CD4-positive, CD25-positive, alpha-beta regulatory T cell (primary cell): ENCODE results near the gene GNAS. TPM values are rescaled to one million over a fixed set of nuclear protein-coding genes. Genes with fewer than 3 reads are reported as not detected.

Source experiments
- ATAC-seq, 2 donors: fragments of 150-1000 bp; cut with Tn5 transposase; one replicate each; pipeline ENCODE4 v1.10.0; 2021; ENCODE audit warnings: low read depth in 2 of 2, moderate number of reproducible peaks in 2 of 2, moderate library complexity in 1 of 2
- DNase-seq, 3 donors: peaks; one replicate each; pipeline versions ENCODE4 v3.0.0 to v3.0.0-alpha.2; 2012 to 2022; ENCODE audit warnings: mixed read lengths in 1 of 3
- H3K27ac ChIP-seq: one replicate; pipeline ENCODE4 v1.7.0; 2013; ENCODE audit warnings: mild to moderate bottlenecking, low read length; ENCODE audit not compliant: insufficient read depth, poor library complexity, severe bottlenecking
- H3K27me3 ChIP-seq: one replicate; pipeline ENCODE4 v1.7.0; 2013; ENCODE audit warnings: low read length; ENCODE audit not compliant: control insufficient read depth, insufficient read depth
- H3K36me3 ChIP-seq: one replicate; pipeline ENCODE4 v1.7.0; 2013; ENCODE audit warnings: mild to moderate bottlenecking, low read length, moderate library complexity; ENCODE audit not compliant: control insufficient read depth, insufficient read depth
- H3K4me1 ChIP-seq: 2 replicates; pipeline ENCODE4 v1.7.0; 2013; ENCODE audit warnings: mild to moderate bottlenecking, low read length; ENCODE audit not compliant: insufficient read depth, control insufficient read depth, poor library complexity, severe bottlenecking
- H3K4me3 ChIP-seq: one replicate; pipeline ENCODE4 v1.7.0; 2013; ENCODE audit warnings: low read depth, mild to moderate bottlenecking, low read length, moderate library complexity
- H3K9me3 ChIP-seq, 2 experiments: 1 replicate in 1 of 2; 2 replicates in 1 of 2; pipeline ENCODE4 v1.7.0; 2013; ENCODE audit warnings: low read length in 2 of 2, mild to moderate bottlenecking in 1 of 2, moderate library complexity in 1 of 2; ENCODE audit not compliant: control insufficient read depth in 2 of 2
- H3K27ac Mint-ChIP-seq, 3 donors: one replicate each; pipeline ENCODE4 v1.8.0; 2020 to 2022; ENCODE audit warnings: mild to moderate bottlenecking in 3 of 3, mixed read lengths in 3 of 3, moderate library complexity in 2 of 3
- H3K27me3 Mint-ChIP-seq: one replicate; pipeline ENCODE4 v1.8.0; 2022; ENCODE audit warnings: mild to moderate bottlenecking, mixed read lengths
- H3K36me3 Mint-ChIP-seq: one replicate; pipeline ENCODE4 v1.8.0; 2020; ENCODE audit warnings: mixed read lengths
- H3K4me1 Mint-ChIP-seq, 4 donors: one replicate each; pipeline ENCODE4 v1.8.0; 2020 to 2022; ENCODE audit warnings: mixed read lengths in 4 of 4, mild to moderate bottlenecking in 1 of 4
- H3K4me3 Mint-ChIP-seq, 4 donors: one replicate each; pipeline ENCODE4 v1.8.0; 2020 to 2022; ENCODE audit warnings: mild to moderate bottlenecking in 4 of 4, mixed read lengths in 4 of 4, moderate library complexity in 3 of 4
- H3K9me3 Mint-ChIP-seq, 7 donors: one replicate each; pipeline ENCODE4 v1.8.0; 2020 to 2022; ENCODE audit warnings: mixed read lengths in 7 of 7, mild to moderate bottlenecking in 3 of 7, moderate library complexity in 2 of 7
- polyA plus RNA-seq, 4 donors: library from polyadenylated mRNA; unstranded; fragments of 300-500 nt; fragmentation: Illumina TruSeq; gene quantifications; one replicate each; pipeline ENCODE4 v1.2.3, GENCODE V29; 2021
- total RNA-seq: library from RNA; stranded (reverse); gene quantifications from one replicate; pipeline ENCODE4 v1.2.3, GENCODE V29; 2022

Gene GNAS
- total and polyA plus RNA-seq, 5 donors from 2014 or later = 127 to 890 (median 165) TPM

GRCh38 chr20:58888103-58888502, 35.6 kb downstream of the GNAS start:
- Histone ChIP-seq H3K27ac (peak overlapping the region; percentile 74), H3K9me3 (no peaks in the 10 kb centered on the region), H3K36me3 (no peaks in the 10 kb centered on the region), H3K4me3 (peak overlapping the region; percentile 62), H3K4me1 (peaks cover 13% of the 10 kb centered on the region), H3K27me3 (no peaks in the 10 kb centered on the region)
- H3K4me1 Mint-ChIP-seq = peaks cover 0 to 21% (median 2%) of the 10 kb centered on the region in 4 donors
- no peaks in the 10 kb centered on the region for H3K36me3 Mint-ChIP-seq
- no peaks in the 10 kb centered on the region for H3K27me3 Mint-ChIP-seq
- ATAC-seq = no peak
- H3K27ac Mint-ChIP-seq = peak overlapping the region; percentile 20 to 91 (median 80)
- H3K4me3 Mint-ChIP-seq = peak overlapping the region; percentile 83 to 98 (median 88)
- DNase-seq = no peak
- peaks cover 0 to 3% (median 0%) of the 10 kb centered on the region in 7 donors for H3K9me3 Mint-ChIP-seq

- Mint-ChIP-seq H3K4me1 (peaks cover 4 to 26% (median 8%) of the 10 kb centered on the region in 4 donors), H3K4me3 (peak overlapping the region; percentile 83 to 98 (median 88)), H3K9me3 (peaks cover 0 to 3% (median 0%) of the 10 kb centered on the region in 7 donors), H3K27ac (peak overlapping the region; percentile 88 to 91 (median 89)), H3K27me3 (no peaks in the 10 kb centered on the region), H3K36me3 (no peaks in the 10 kb centered on the region)
- Histone ChIP-seq H3K27me3 (no peaks in the 10 kb centered on the region), H3K36me3 (no peaks in the 10 kb centered on the region), H3K4me1 (peaks cover 20% of the 10 kb centered on the region), H3K27ac (peak overlapping the region; percentile 83), H3K9me3 (no peaks in the 10 kb centered on the region), H3K4me3 (peak overlapping the region; percentile 62)
- ATAC-seq = peak; percentile 64 to 66
- peak; percentile 77 to 89 (median 85) for DNase-seq
These were observed 36.2 kb downstream of the GNAS start for GRCh38 chr20:58888521-58889333.

- Mint-ChIP-seq H3K4me3 (peak overlapping the region; percentile 90 to 98 (median 92)), H3K36me3 (no peaks in the 10 kb centered on the region), H3K4me1 (peaks cover 10 to 33% (median 14%) of the 10 kb centered on the region in 4 donors), H3K9me3 (peaks cover 0 to 3% (median 0%) of the 10 kb centered on the region in 7 donors), H3K27me3 (no peaks in the 10 kb centered on the region), H3K27ac (peak overlapping the region in 2 of 3 donors; percentile 88 to 96)
- Histone ChIP-seq H3K36me3 (no peaks in the 10 kb centered on the region), H3K27ac (peak overlapping the region; percentile 83), H3K4me3 (peak overlapping the region; percentile 75), H3K4me1 (peaks cover 26% of the 10 kb centered on the region), H3K27me3 (no peaks in the 10 kb centered on the region), H3K9me3 (no peaks in the 10 kb centered on the region)
- DNase-seq (no peak), ATAC-seq (no peak)
These were observed 36.8 kb downstream of the GNAS start for GRCh38 chr20:58889334-58889760.

GRCh38 chr20:58889798-58890517, 37.4 kb downstream of the GNAS start:
- H3K4me1 Mint-ChIP-seq = peaks cover 16 to 39% (median 20%) of the 10 kb centered on the region in 4 donors
- no peaks in the 10 kb centered on the region for H3K9me3 ChIP-seq
- H3K4me3 Mint-ChIP-seq = peak overlapping the region; percentile 95 to 98 (median 96)
- H3K36me3 ChIP-seq = no peaks in the 10 kb centered on the region
- peaks cover 32% of the 10 kb centered on the region for H3K4me1 ChIP-seq
- no peaks in the 10 kb centered on the region for H3K36me3 Mint-ChIP-seq
- DNase-seq (peak in 2 of 3 donors; percentile 20 to 31), ATAC-seq (peak in 1 of 2 donors; percentile 8)
- H3K27me3 Mint-ChIP-seq = no peaks in the 10 kb centered on the region
- H3K27me3 ChIP-seq = no peaks in the 10 kb centered on the region
- H3K27ac ChIP-seq = peak overlapping the region; percentile 83
- peak overlapping the region; percentile 71 for H3K4me3 ChIP-seq
- H3K27ac Mint-ChIP-seq = peak overlapping the region; percentile 88 to 100 (median 96)
- H3K9me3 Mint-ChIP-seq = peaks cover 0 to 3% (median 0%) of the 10 kb centered on the region in 7 donors

- Mint-ChIP-seq H3K4me1 (peaks cover 20 to 45% (median 27%) of the 10 kb centered on the region in 4 donors), H3K9me3 (peaks cover 0 to 3% (median 0%) of the 10 kb centered on the region in 7 donors)
- peak overlapping the region; percentile 71 for H3K4me3 ChIP-seq
These were observed 38.1 kb downstream of the GNAS start for GRCh38 chr20:58890518-58891085.

DNA sequence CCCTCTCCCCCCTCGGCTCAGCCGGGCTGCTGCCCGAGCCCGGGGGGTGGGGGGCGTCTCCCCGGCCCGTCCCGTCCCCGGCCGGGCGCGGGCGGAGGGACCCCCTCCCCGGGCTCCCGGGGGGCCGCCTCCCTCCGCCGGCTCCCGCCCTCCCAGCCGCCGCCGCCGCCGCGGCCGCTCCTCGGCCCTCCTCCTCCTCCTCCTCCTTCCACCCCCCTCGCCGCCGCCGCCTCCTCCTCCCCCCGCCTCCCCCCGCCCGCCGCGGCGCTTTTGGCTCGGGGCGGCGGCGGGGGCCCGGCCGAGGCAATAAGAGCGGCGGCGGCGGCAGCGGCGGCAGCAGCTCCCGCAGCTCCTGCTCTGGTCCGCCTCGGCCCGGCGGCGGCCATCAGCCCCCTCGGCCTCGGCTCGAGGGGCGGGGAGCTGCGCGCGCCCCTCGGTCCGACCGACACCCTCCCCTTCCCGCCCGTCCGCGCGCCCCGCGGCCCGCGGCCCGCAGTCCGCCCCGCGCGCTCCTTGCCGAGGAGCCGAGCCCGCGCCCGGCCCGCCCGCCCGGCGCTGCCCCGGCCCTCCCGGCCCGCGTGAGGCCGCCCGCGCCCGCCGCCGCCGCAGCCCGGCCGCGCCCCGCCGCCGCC, 38.7 kb downstream of the GNAS start:
- H3K9me3 ChIP-seq = no peaks in the 10 kb centered on the region
- DNase-seq (peak; percentile 66 to 77 (median 71)), ATAC-seq (peak; percentile 24 to 31)
- peaks cover 0 to 3% (median 0%) of the 10 kb centered on the region in 7 donors for H3K9me3 Mint-ChIP-seq
- peak overlapping the region; percentile 38 to 98 (median 74) for H3K4me3 Mint-ChIP-seq
- peaks cover 20 to 49% (median 31%) of the 10 kb centered on the region in 4 donors for H3K4me1 Mint-ChIP-seq
- H3K36me3 Mint-ChIP-seq = peaks cover 5% of the 10 kb centered on the region
- no peak overlapping the region for H3K4me3 ChIP-seq
- peak overlapping the region in 2 of 3 donors; percentile 86 to 88 for H3K27ac Mint-ChIP-seq
- H3K27ac ChIP-seq = peak overlapping the region; percentile 90
- peaks cover 5% of the 10 kb centered on the region for H3K36me3 ChIP-seq
- no peaks in the 10 kb centered on the region for H3K27me3 Mint-ChIP-seq
- no peaks in the 10 kb centered on the region for H3K27me3 ChIP-seq
- peaks cover 44% of the 10 kb centered on the region for H3K4me1 ChIP-seq

More at GRCh38 chr20:58890518-58891085, 38.1 kb downstream of the GNAS start:
- Histone ChIP-seq H3K4me1 (peaks cover 38% of the 10 kb centered on the region), H3K9me3 (no peaks in the 10 kb centered on the region), H3K27me3 (no peaks in the 10 kb centered on the region), H3K36me3 (peaks cover 1% of the 10 kb centered on the region), H3K27ac (peak overlapping the region; percentile 83)
- Mint-ChIP-seq H3K36me3 (no peaks in the 10 kb centered on the region), H3K4me3 (peak overlapping the region; percentile 90 to 98 (median 96)), H3K27ac (peak overlapping the region; percentile 88 to 96 (median 96)), H3K27me3 (no peaks in the 10 kb centered on the region)
- peak; percentile 62 to 69 (median 69) for DNase-seq
- peak; percentile 22 to 29 for ATAC-seq

- Histone ChIP-seq H3K4me3 (peak overlapping the region; percentile 13), H3K27me3 (no peaks in the 10 kb centered on the region), H3K36me3 (peaks cover 7% of the 10 kb centered on the region), H3K4me1 (peaks cover 44% of the 10 kb centered on the region), H3K9me3 (no peaks in the 10 kb centered on the region), H3K27ac (peak overlapping the region; percentile 90)
- Mint-ChIP-seq H3K4me1 (peaks cover 20 to 52% (median 35%) of the 10 kb centered on the region in 4 donors), H3K27ac (peak overlapping the region; percentile 91 to 96 (median 92)), H3K9me3 (peaks cover 0 to 3% (median 0%) of the 10 kb centered on the region in 7 donors), H3K36me3 (peaks cover 7% of the 10 kb centered on the region), H3K4me3 (peak overlapping the region; percentile 91 to 98 (median 94)), H3K27me3 (no peaks in the 10 kb centered on the region)
- peak in 1 of 3 donors; percentile 49 for DNase-seq
- ATAC-seq = peak in 1 of 2 donors; percentile 1
These were observed 39.2 kb downstream of the GNAS start for GRCh38 chr20:58891718-58892140.
